ENCODE results near the gene SYT1.

DNA sequence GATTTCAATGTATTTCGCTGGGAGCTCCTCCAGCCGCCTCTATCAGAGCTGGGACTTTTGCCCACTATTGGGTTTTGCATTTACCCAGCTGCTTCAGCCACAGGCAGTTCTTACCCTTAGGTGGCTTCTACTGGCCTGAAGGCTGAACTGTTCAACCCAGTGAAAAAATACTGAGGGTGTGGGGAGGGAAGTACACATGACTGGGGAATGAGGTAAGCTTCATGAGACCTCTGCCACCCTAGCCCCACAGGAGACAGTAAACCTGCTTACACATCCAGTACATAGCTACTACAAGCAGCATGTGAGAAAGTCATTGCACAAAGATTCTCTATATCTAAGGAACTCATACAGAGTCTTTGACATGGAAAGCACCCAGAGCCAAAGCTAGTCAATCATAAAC lies 411.1 kb downstream of the SYT1 start:
- TF ChIP-seq, protein P1, sequence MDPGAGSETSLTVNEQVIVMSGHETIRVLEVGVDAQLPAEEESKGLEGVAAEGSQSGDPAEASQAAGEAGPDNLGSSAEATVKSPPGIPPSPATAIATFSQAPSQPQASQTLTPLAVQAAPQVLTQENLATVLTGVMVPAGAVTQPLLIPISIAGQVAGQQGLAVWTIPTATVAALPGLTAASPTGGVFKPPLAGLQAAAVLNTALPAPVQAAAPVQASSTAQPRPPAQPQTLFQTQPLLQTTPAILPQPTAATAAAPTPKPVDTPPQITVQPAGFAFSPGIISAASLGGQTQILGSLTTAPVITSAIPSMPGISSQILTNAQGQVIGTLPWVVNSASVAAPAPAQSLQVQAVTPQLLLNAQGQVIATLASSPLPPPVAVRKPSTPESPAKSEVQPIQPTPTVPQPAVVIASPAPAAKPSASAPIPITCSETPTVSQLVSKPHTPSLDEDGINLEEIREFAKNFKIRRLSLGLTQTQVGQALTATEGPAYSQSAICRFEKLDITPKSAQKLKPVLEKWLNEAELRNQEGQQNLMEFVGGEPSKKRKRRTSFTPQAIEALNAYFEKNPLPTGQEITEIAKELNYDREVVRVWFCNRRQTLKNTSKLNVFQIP (CRISPR knock-in tag; IDR thresholded peaks at IDR 0.05; ENCODE audit: borderline replicate concordance, low read depth) = no peak
- TF ChIP-seq ZFP30 (CRISPR knock-in tag; IDR thresholded peaks at IDR 0.05) (no peak), ZNF565 (CRISPR knock-in tag; conservative IDR thresholded peaks at IDR 0.05; ENCODE audit: low read depth) (no peak), ARNTL (CRISPR knock-in tag; IDR thresholded peaks at IDR 0.05; ENCODE audit: borderline replicate concordance, low read depth) (no peak), SNAI2 (CRISPR knock-in tag; IDR thresholded peaks at IDR 0.05) (no peak), TOX (CRISPR knock-in tag; IDR thresholded peaks at IDR 0.05; ENCODE audit: borderline replicate concordance) (no peak), BACH2 (CRISPR knock-in tag; IDR thresholded peaks at IDR 0.05; ENCODE audit: borderline replicate concordance) (no peak), RARB (CRISPR knock-in tag; IDR thresholded peaks at IDR 0.05) (no peak), OSR1 (CRISPR knock-in tag; IDR thresholded peaks at IDR 0.05) (no peak)
- TF ChIP-seq, protein P2, sequence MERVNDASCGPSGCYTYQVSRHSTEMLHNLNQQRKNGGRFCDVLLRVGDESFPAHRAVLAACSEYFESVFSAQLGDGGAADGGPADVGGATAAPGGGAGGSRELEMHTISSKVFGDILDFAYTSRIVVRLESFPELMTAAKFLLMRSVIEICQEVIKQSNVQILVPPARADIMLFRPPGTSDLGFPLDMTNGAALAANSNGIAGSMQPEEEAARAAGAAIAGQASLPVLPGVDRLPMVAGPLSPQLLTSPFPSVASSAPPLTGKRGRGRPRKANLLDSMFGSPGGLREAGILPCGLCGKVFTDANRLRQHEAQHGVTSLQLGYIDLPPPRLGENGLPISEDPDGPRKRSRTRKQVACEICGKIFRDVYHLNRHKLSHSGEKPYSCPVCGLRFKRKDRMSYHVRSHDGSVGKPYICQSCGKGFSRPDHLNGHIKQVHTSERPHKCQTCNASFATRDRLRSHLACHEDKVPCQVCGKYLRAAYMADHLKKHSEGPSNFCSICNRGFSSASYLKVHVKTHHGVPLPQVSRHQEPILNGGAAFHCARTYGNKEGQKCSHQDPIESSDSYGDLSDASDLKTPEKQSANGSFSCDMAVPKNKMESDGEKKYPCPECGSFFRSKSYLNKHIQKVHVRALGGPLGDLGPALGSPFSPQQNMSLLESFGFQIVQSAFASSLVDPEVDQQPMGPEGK (CRISPR knock-in tag; IDR thresholded peaks at IDR 0.05; ENCODE audit: borderline replicate concordance) = no peak
- TF ChIP-seq, protein P3, sequence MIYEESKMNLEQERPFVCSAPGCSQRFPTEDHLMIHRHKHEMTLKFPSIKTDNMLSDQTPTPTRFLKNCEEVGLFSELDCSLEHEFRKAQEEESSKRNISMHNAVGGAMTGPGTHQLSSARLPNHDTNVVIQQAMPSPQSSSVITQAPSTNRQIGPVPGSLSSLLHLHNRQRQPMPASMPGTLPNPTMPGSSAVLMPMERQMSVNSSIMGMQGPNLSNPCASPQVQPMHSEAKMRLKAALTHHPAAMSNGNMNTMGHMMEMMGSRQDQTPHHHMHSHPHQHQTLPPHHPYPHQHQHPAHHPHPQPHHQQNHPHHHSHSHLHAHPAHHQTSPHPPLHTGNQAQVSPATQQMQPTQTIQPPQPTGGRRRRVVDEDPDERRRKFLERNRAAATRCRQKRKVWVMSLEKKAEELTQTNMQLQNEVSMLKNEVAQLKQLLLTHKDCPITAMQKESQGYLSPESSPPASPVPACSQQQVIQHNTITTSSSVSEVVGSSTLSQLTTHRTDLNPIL (CRISPR knock-in tag; IDR thresholded peaks at IDR 0.05; ENCODE audit: low read depth) = no peak

All from SK-N-SH treated with all-trans-retinoic acid at 6 μM for 48 hours (cell line).